Measurements from ENCODE around the gene KCTD14.

GRCh38 chr11:78069465-78069864, 46.4 kb upstream of the KCTD14 start:
- TF ChIP-seq EP300 (IDR thresholded peaks at IDR 0.05) = no peak
- TF ChIP-seq POLR2AphosphoS5 (IDR thresholded peaks at IDR 0.05) = no peak
- TF ChIP-seq, protein P1, sequence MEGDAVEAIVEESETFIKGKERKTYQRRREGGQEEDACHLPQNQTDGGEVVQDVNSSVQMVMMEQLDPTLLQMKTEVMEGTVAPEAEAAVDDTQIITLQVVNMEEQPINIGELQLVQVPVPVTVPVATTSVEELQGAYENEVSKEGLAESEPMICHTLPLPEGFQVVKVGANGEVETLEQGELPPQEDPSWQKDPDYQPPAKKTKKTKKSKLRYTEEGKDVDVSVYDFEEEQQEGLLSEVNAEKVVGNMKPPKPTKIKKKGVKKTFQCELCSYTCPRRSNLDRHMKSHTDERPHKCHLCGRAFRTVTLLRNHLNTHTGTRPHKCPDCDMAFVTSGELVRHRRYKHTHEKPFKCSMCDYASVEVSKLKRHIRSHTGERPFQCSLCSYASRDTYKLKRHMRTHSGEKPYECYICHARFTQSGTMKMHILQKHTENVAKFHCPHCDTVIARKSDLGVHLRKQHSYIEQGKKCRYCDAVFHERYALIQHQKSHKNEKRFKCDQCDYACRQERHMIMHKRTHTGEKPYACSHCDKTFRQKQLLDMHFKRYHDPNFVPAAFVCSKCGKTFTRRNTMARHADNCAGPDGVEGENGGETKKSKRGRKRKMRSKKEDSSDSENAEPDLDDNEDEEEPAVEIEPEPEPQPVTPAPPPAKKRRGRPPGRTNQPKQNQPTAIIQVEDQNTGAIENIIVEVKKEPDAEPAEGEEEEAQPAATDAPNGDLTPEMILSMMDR (IDR thresholded peaks at IDR 0.05) = no peak
- no peak for TF ChIP-seq POLR2A (IDR thresholded peaks at IDR 0.05)
